CD14-positive monocyte (primary cell): ENCODE results near the gene RNF213. TPM values are rescaled to one million over a fixed set of nuclear protein-coding genes. Genes with fewer than 3 reads are reported as not detected.
A peak's percentile ranks its signal among the peaks of the same experiment; 100 is the strongest.

Source experiments
- DNase-seq, 3 donors: peaks; one replicate each; pipeline ENCODE4 v3.0.0-alpha.2; 2011 to 2022
- H2AFZ ChIP-seq: 2 replicates; pipeline ENCODE4 v1.6.0; 2012; ENCODE audit warnings: mild to moderate bottlenecking, low read depth, low read length, inconsistent platforms; ENCODE audit not compliant: insufficient read depth, poor library complexity, severe bottlenecking
- H3K27ac ChIP-seq, 2 donors: 1 replicate in 1 of 2; 2 replicates in 1 of 2; pipeline ENCODE4 v1.5.1; 2012 to 2013; ENCODE audit warnings: low read length in 2 of 2, control low read depth in 1 of 2, inconsistent platforms in 1 of 2, low read depth in 1 of 2, mild to moderate bottlenecking in 1 of 2
- H3K27me3 ChIP-seq, 2 donors: one replicate each; pipeline versions ENCODE4 v1.6.0 to v1.6.1; 2011 to 2013; ENCODE audit warnings: low read length in 2 of 2; ENCODE audit not compliant: control insufficient read depth in 2 of 2, insufficient read depth in 2 of 2
- H3K36me3 ChIP-seq, 2 donors: replicated peaks in 1 of 2; 1 replicate in 1 of 2; 2 replicates in 1 of 2; pipeline versions ENCODE4 v1.5.1 to v1.6.1; 2012 to 2013; ENCODE audit warnings: low read length in 2 of 2, control low read depth in 1 of 2, inconsistent platforms in 1 of 2, mild to moderate bottlenecking in 1 of 2; ENCODE audit not compliant: insufficient read depth in 2 of 2, control insufficient read depth in 1 of 2
- H3K4me1 ChIP-seq, 2 donors: 1 replicate in 1 of 2; 2 replicates in 1 of 2; pipeline versions ENCODE4 v1.5.1 to v1.6.1; 2012 to 2013; ENCODE audit warnings: low read length in 2 of 2, control low read depth in 1 of 2, inconsistent platforms in 1 of 2, mild to moderate bottlenecking in 1 of 2, moderate library complexity in 1 of 2; ENCODE audit not compliant: insufficient read depth in 2 of 2, control insufficient read depth in 1 of 2
- H3K4me2 ChIP-seq: replicated peaks from 2 replicates; pipeline ENCODE3; 2012; ENCODE audit warnings: low read length, moderate library complexity, mild to moderate bottlenecking; ENCODE audit not compliant: poor library complexity, severe bottlenecking; ENCODE audit errors: extremely low read depth
- H3K4me3 ChIP-seq, 3 experiments: fragments of 200-600 bp in 1 of 3; sonication (generic) in 1 of 3; replicated peaks in 1 of 3; 1 replicate in 2 of 3; 2 replicates in 1 of 3; pipeline ENCODE4 v1.5.1; 2011 to 2013; ENCODE audit warnings: low read length in 3 of 3, mild to moderate bottlenecking in 3 of 3, control low read depth in 2 of 3, low read depth in 2 of 3, inconsistent platforms in 1 of 3, moderate library complexity in 1 of 3
- H3K79me2 ChIP-seq: 2 replicates; pipeline ENCODE4 v1.6.0; 2012; ENCODE audit warnings: mild to moderate bottlenecking, control low read depth, inconsistent platforms, low read length, moderate library complexity; ENCODE audit not compliant: insufficient read depth
- H3K9ac ChIP-seq: 2 replicates; pipeline ENCODE4 v1.6.0; 2017; ENCODE audit warnings: low read length, mild to moderate bottlenecking; ENCODE audit not compliant: insufficient read depth, poor library complexity, severe bottlenecking
- H3K9me3 ChIP-seq, 2 donors: replicated peaks in 1 of 2; 1 replicate in 1 of 2; 2 replicates in 1 of 2; pipeline versions ENCODE4 v1.5.1 to v1.6.1; 2012 to 2013; ENCODE audit warnings: low read length in 2 of 2, control low read depth in 1 of 2; ENCODE audit not compliant: control insufficient read depth in 1 of 2, insufficient read depth in 1 of 2
- H4K20me1 ChIP-seq: 2 replicates; pipeline ENCODE4 v1.6.0; 2012; ENCODE audit warnings: mild to moderate bottlenecking, low read length, control low read depth, moderate library complexity; ENCODE audit not compliant: insufficient read depth
- H3K27ac Mint-ChIP-seq, 7 donors: one replicate each; pipeline ENCODE4 v1.8.0; 2020; ENCODE audit warnings: mild to moderate bottlenecking in 7 of 7, mixed read lengths in 7 of 7, moderate library complexity in 6 of 7, inconsistent platforms in 2 of 7
- H3K27me3 Mint-ChIP-seq, 3 donors: one replicate each; pipeline ENCODE4 v1.8.0; 2021 to 2022; ENCODE audit warnings: low read depth in 3 of 3, mild to moderate bottlenecking in 3 of 3, mixed read lengths in 3 of 3, moderate library complexity in 3 of 3, inconsistent platforms in 1 of 3
- H3K36me3 Mint-ChIP-seq, 2 donors: one replicate each; pipeline ENCODE4 v1.8.0; 2020; ENCODE audit warnings: mixed read lengths in 2 of 2, inconsistent platforms in 1 of 2, mild to moderate bottlenecking in 1 of 2
- H3K4me1 Mint-ChIP-seq: one replicate; pipeline ENCODE4 v1.8.0; 2020; ENCODE audit warnings: mild to moderate bottlenecking, mixed read lengths
- H3K4me3 Mint-ChIP-seq, 2 donors: one replicate each; pipeline ENCODE4 v1.8.0; 2020; ENCODE audit warnings: mild to moderate bottlenecking in 2 of 2, mixed read lengths in 2 of 2, moderate library complexity in 1 of 2
- H3K9me3 Mint-ChIP-seq, 7 donors: one replicate each; pipeline ENCODE4 v1.8.0; 2020 to 2022; ENCODE audit warnings: mixed read lengths in 7 of 7, mild to moderate bottlenecking in 6 of 7, moderate library complexity in 6 of 7, inconsistent platforms in 2 of 7
- CTCF ChIP-seq: fragments of 200-600 bp; IDR thresholded peaks from one replicate; pipeline ENCODE4 v1.8.0; 2022; ENCODE audit warnings: antibody characterized with exemption, mild to moderate bottlenecking
- WGBS: methylation state at CpG from one replicate; pipeline ENCODE4 v1.1.5; 2013; ENCODE audit warnings: missing lambda C conversion rate; ENCODE audit not compliant: insufficient coverage; 5-methylcytosine and 5-hydroxymethylcytosine counted together
- intact Hi-C, 2 donors: fragments of 100-400 bp; cut with micrococcal nuclease; formaldehyde crosslinking; loops; one replicate each; pipeline versions ENCODE4 v1.15.0 to v1.15.1; 2023
- polyA plus RNA-seq, 3 donors: library from polyadenylated mRNA; depleted of rRNA in 1 of 3; unstranded in 2 of 3; stranded (reverse) in 1 of 3; fragments of 300-500 nt in 2 of 3; fragments of >200 nt in 1 of 3; fragmentation: Illumina TruSeq in 2 of 3; gene quantifications; 1 replicate in 2 of 3; 2 replicates in 1 of 3; pipeline ENCODE4 v1.2.3, GENCODE V29; 2012 to 2021

RNF213 gene
- polyA plus RNA-seq, 3 donors: 10.3 to 196 (median 18.1) TPM

DNA sequence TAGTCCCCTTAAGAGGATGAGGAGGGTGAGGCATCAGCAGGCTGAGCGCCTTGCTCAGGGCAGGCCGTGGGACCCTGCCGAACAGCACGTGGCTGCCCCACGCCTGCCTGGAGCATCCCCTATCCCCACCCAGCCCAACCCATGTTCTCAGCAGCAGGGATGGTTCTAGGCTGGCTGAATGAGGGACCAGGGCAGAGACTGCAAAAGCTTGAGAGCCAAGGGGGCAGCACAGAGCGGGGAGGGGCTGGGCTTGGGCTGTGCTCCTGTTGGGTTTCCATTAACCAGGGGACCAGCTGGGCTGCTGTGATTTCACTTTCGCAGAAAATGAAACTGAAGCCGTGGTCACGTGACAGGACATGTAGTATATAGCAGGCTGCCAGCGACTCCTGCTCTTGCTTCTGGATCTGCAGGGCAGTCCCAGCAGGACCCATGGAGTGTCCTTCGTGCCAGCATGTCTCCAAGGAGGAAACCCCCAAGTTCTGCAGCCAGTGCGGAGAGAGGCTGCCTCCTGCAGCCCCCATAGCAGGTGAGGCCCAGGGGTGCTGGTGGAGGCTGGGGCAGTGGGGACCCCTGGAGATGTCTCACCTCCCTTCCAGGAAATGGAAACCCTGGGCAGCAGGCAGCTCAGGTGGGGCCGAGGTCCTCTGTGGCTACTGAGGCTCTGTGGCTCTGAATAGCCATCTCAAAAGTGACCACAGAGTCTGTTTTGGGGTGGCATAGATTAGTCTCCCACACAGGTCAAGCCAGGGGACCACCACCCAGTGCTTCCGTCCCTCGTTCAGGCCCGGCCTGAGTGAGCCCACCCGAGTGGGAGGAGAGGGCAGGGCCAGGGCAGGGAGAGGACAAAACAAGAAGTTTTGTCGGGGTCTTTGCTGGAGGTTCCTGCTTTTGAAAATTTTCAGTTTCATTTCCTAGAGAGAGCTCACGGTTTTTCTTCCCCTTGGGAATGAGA is 2.9 kb downstream of the RNF213 start:
- peaks cover 58% of the 10 kb centered on the region for H3K4me1 Mint-ChIP-seq
- H2AFZ ChIP-seq: peak overlapping the region; percentile 36

More for the DNA sequence above, 2.9 kb downstream of the RNF213 start:
- WGBS: 1% methylated on average over 9 of the region's 19 CpGs
- Mint-ChIP-seq H3K27me3 (peaks cover 6 to 16% (median 8%) of the 10 kb centered on the region in 3 donors), H3K27ac (peak overlapping the region; percentile 86 to 98 (median 96)), H3K36me3 (peaks cover 16 to 17% of the 10 kb centered on the region in 2 donors), H3K9me3 (peaks cover 0 to 2% (median 0%) of the 10 kb centered on the region in 7 donors), H3K4me3 (peak overlapping the region; percentile 88 to 99)
- Histone ChIP-seq H3K9ac (peak overlapping the region; percentile 75), H3K27me3 (no peaks in the 10 kb centered on the region), H3K79me2 (peaks cover 76% of the 10 kb centered on the region), H3K27ac (peak overlapping the region; percentile 87 to 94), H3K9me3 (no peaks in the 10 kb centered on the region), H3K4me3 (peak overlapping the region; percentile 68 to 99 (median 74)), H3K4me1 (peaks cover 40 to 62% of the 10 kb centered on the region in 2 donors), H3K36me3 (peaks cover 20 to 32% of the 10 kb centered on the region in 2 donors), H4K20me1 (peaks cover 62% of the 10 kb centered on the region), H3K4me2 (peak overlapping the region; percentile 100)
- DNase-seq: peak; percentile 80 to 93 (median 90)
- intact Hi-C loops: loop anchor here (5.0 kb wide), 5 partner anchors 41 to 171 kb away; partner anchors contain the start of genes EIF4A3 (in 2 of the 2), SGSH (in 2 of the 2), SLC26A11 (in 2 of the 2) and GAA (in 1 of the 2)
- TF ChIP-seq CTCF: no peak
